Activated naive CD8-positive, alpha-beta T cell treated with anti-CD3 and anti-CD28 coated beads, Interleukin-2, amount 10 ng/mL, durations not matched to agents 7 days and 5 days (primary cell): ENCODE results near the gene CECR2. TPM values are rescaled to one million over a fixed set of nuclear protein-coding genes. Genes with fewer than 3 reads are reported as not detected.
A peak's percentile ranks its signal among the peaks of the same experiment; 100 is the strongest.
"Not testable (repeated sequence)": the region's sequence is repeated elsewhere in the genome, so short reads cannot be mapped to it uniquely, and the experiment has no call there.

Experiments
- ATAC-seq: fragments of 150-1000 bp; cut with Tn5 transposase; one replicate; pipeline ENCODE4 v1.10.0; 2021; ENCODE audit warnings: low read depth, moderate library complexity
- POLR2A ChIA-PET: fragments of 350-600 bp; sonication (Branson Sonifier 250); formaldehyde crosslinking; loops from one replicate; lab custom pipeline; 2021; ENCODE audit warnings: antibody characterized with exemption; lab: Charles Lee
- DNase-seq: peaks from one replicate; pipeline ENCODE4 v3.0.0; 2021
- H3K27ac Mint-ChIP-seq: one replicate; pipeline ENCODE4 v1.8.0; 2022; ENCODE audit warnings: mild to moderate bottlenecking, mixed read lengths
- H3K27me3 Mint-ChIP-seq: one replicate; pipeline ENCODE4 v1.8.0; 2022; ENCODE audit warnings: mild to moderate bottlenecking, moderate library complexity, mixed read lengths
- H3K36me3 Mint-ChIP-seq: one replicate; pipeline ENCODE4 v1.8.0; 2021; ENCODE audit warnings: mild to moderate bottlenecking, mixed read lengths
- H3K4me1 Mint-ChIP-seq: one replicate; pipeline ENCODE4 v1.8.0; 2021; ENCODE audit warnings: mixed read lengths
- H3K4me3 Mint-ChIP-seq: one replicate; pipeline ENCODE4 v1.8.0; 2022; ENCODE audit warnings: mild to moderate bottlenecking, moderate library complexity, mixed read lengths
- H3K9me3 Mint-ChIP-seq: one replicate; pipeline ENCODE4 v1.8.0; 2021; ENCODE audit warnings: mixed read lengths
- total RNA-seq, 2 experiments: library from RNA; stranded (reverse); gene quantifications; one replicate each; pipeline ENCODE4 v1.2.3, GENCODE V29; 2021

CECR2 gene
- total RNA-seq, 2 experiments from 2014 or later: 0.06 TPM; not detected in 1

GRCh38 chr22:17491090-17491640, 121.9 kb downstream of the CECR2 start:
- Mint-ChIP-seq H3K36me3 (no peaks in the 10 kb centered on the region), H3K4me1 (no peaks in the 10 kb centered on the region), H3K27me3 (peaks cover 8% of the 10 kb centered on the region), H3K27ac (no peak overlapping the region), H3K9me3 (no peaks in the 10 kb centered on the region), H3K4me3 (no peak overlapping the region)
- DNase-seq: no peak
- ATAC-seq: no peak
- POLR2A ChIA-PET: no interaction called here

- H3K27ac Mint-ChIP-seq: no peak overlapping the region
- H3K36me3 Mint-ChIP-seq: no peaks in the 10 kb centered on the region
- H3K9me3 Mint-ChIP-seq: no peaks in the 10 kb centered on the region
- H3K4me3 Mint-ChIP-seq: no peak overlapping the region
- H3K27me3 Mint-ChIP-seq: peaks cover 8% of the 10 kb centered on the region
- ATAC-seq (no peak), DNase-seq (no peak)
- POLR2A ChIA-PET: no interaction called here
- H3K4me1 Mint-ChIP-seq: no peaks in the 10 kb centered on the region
These were observed 123.0 kb downstream of the CECR2 start for GRCh38 chr22:17492247-17492646.

- no peak overlapping the region for H3K27ac Mint-ChIP-seq
- H3K27me3 Mint-ChIP-seq: peaks cover 8% of the 10 kb centered on the region
- DNase-seq (no peak), ATAC-seq (no peak)
- no peaks in the 10 kb centered on the region for H3K4me1 Mint-ChIP-seq
- no peaks in the 10 kb centered on the region for H3K36me3 Mint-ChIP-seq
- POLR2A ChIA-PET: no interaction called here
- no peak overlapping the region for H3K4me3 Mint-ChIP-seq
- no peaks in the 10 kb centered on the region for H3K9me3 Mint-ChIP-seq
These were observed 124.2 kb downstream of the CECR2 start for GRCh38 chr22:17493419-17493981.

GRCh38 chr22:17496841-17497240, 127.6 kb downstream of the CECR2 start:
- no peak overlapping the region for H3K27ac Mint-ChIP-seq
- no peaks in the 10 kb centered on the region for H3K9me3 Mint-ChIP-seq
- no peak for ATAC-seq
- peaks cover 9% of the 10 kb centered on the region for H3K27me3 Mint-ChIP-seq
- no peak overlapping the region for H3K4me3 Mint-ChIP-seq
- POLR2A ChIA-PET: no interaction called here
- peaks cover 1% of the 10 kb centered on the region for H3K4me1 Mint-ChIP-seq
- no peaks in the 10 kb centered on the region for H3K36me3 Mint-ChIP-seq
- no peak for DNase-seq

GRCh38 chr22:17501679-17502285, 132.5 kb downstream of the CECR2 start:
- peaks cover 8% of the 10 kb centered on the region for H3K27me3 Mint-ChIP-seq
- DNase-seq (no peak), ATAC-seq (peak; percentile 68)
- H3K4me1 Mint-ChIP-seq: peaks cover 1% of the 10 kb centered on the region
- H3K9me3 Mint-ChIP-seq: no peaks in the 10 kb centered on the region
- H3K36me3 Mint-ChIP-seq: no peaks in the 10 kb centered on the region
- no peak overlapping the region for H3K4me3 Mint-ChIP-seq
- no peak overlapping the region for H3K27ac Mint-ChIP-seq
- POLR2A ChIA-PET: interaction anchor here (0.7 to 1.4 kb wide), 3 partner anchors 327 to 426 kb away, joined by 3 to 10 read pairs (median 5); no protein-coding TSS in a partner anchor

- no peaks in the 10 kb centered on the region for H3K36me3 Mint-ChIP-seq
- no peaks in the 10 kb centered on the region for H3K9me3 Mint-ChIP-seq
- ATAC-seq: no peak
- H3K4me3 Mint-ChIP-seq: no peak overlapping the region
- POLR2A ChIA-PET: no interaction called here
- H3K27ac Mint-ChIP-seq: no peak overlapping the region
- no peaks in the 10 kb centered on the region for H3K4me1 Mint-ChIP-seq
- peaks cover 16% of the 10 kb centered on the region for H3K27me3 Mint-ChIP-seq
- no peak for DNase-seq
These were observed 138.8 kb downstream of the CECR2 start for GRCh38 chr22:17508110-17508509.

- no peaks in the 10 kb centered on the region for H3K4me1 Mint-ChIP-seq
- POLR2A ChIA-PET: no interaction called here
- ATAC-seq (no peak), DNase-seq (no peak)
- H3K9me3 Mint-ChIP-seq: no peaks in the 10 kb centered on the region
- H3K36me3 Mint-ChIP-seq: no peaks in the 10 kb centered on the region
- peaks cover 18% of the 10 kb centered on the region for H3K27me3 Mint-ChIP-seq
- H3K4me3 Mint-ChIP-seq: no peak overlapping the region
- no peak overlapping the region for H3K27ac Mint-ChIP-seq
These were observed 143.7 kb downstream of the CECR2 start for GRCh38 chr22:17512960-17513359.

GRCh38 chr22:17513612-17514011, 144.4 kb downstream of the CECR2 start:
- Mint-ChIP-seq H3K36me3 (no peaks in the 10 kb centered on the region), H3K27ac (no peak overlapping the region), H3K4me3 (no peak overlapping the region), H3K4me1 (no peaks in the 10 kb centered on the region), H3K9me3 (no peaks in the 10 kb centered on the region), H3K27me3 (peaks cover 19% of the 10 kb centered on the region)
- ATAC-seq (no peak), DNase-seq (no peak)
- POLR2A ChIA-PET: no interaction called here

- DNase-seq (no peak), ATAC-seq (no peak)
- no peaks in the 10 kb centered on the region for H3K36me3 Mint-ChIP-seq
- peaks cover 23% of the 10 kb centered on the region for H3K27me3 Mint-ChIP-seq
- no peaks in the 10 kb centered on the region for H3K9me3 Mint-ChIP-seq
- no peaks in the 10 kb centered on the region for H3K4me1 Mint-ChIP-seq
- H3K27ac Mint-ChIP-seq: no peak overlapping the region
- POLR2A ChIA-PET: no interaction called here
- H3K4me3 Mint-ChIP-seq: no peak overlapping the region
These were observed 144.8 kb downstream of the CECR2 start for GRCh38 chr22:17514084-17514483.

- POLR2A ChIA-PET: no interaction called here
- Mint-ChIP-seq H3K4me3 (no peak overlapping the region), H3K9me3 (no peaks in the 10 kb centered on the region), H3K27ac (no peak overlapping the region), H3K36me3 (no peaks in the 10 kb centered on the region), H3K27me3 (peaks cover 23% of the 10 kb centered on the region), H3K4me1 (no peaks in the 10 kb centered on the region)
- ATAC-seq (no peak), DNase-seq (no peak)
These were observed 149.1 kb downstream of the CECR2 start for GRCh38 chr22:17518406-17518805.

- not testable (repeated sequence) for ATAC-seq, DNase-seq, H3K4me1 Mint-ChIP-seq, H3K27ac Mint-ChIP-seq, H3K4me3 Mint-ChIP-seq, H3K36me3 Mint-ChIP-seq, H3K9me3 Mint-ChIP-seq
- POLR2A ChIA-PET: interaction anchor here (0.7 kb wide), 1 partner anchor 237 kb away, joined by 3 read pairs; no protein-coding TSS in a partner anchor
- H3K27me3 Mint-ChIP-seq: peaks cover 27% of the 10 kb centered on the region
These were observed 152.7 kb downstream of the CECR2 start for GRCh38 chr22:17521971-17522370.

GRCh38 chr22:17523925-17524324, 154.7 kb downstream of the CECR2 start:
- no peak for DNase-seq
- Mint-ChIP-seq H3K4me1 (peaks cover 3% of the 10 kb centered on the region), H3K27ac (no peak overlapping the region), H3K27me3 (peaks cover 25% of the 10 kb centered on the region), H3K9me3 (no peaks in the 10 kb centered on the region), H3K4me3 (no peak overlapping the region), H3K36me3 (no peaks in the 10 kb centered on the region)
- POLR2A ChIA-PET: interaction anchor here (0.6 kb wide), 1 partner anchor 560 kb away, joined by 3 read pairs; no protein-coding TSS in a partner anchor
- ATAC-seq: no peak

- POLR2A ChIA-PET: no interaction called here
These were observed 167.0 kb downstream of the CECR2 start for GRCh38 chr22:17536269-17536668.

GRCh38 chr22:17537155-17537554, 167.9 kb downstream of the CECR2 start:
- no peak for ATAC-seq
- Mint-ChIP-seq H3K4me1 (no peaks in the 10 kb centered on the region), H3K4me3 (no peak overlapping the region), H3K9me3 (no peaks in the 10 kb centered on the region), H3K27ac (no peak overlapping the region), H3K27me3 (peaks cover 3% of the 10 kb centered on the region), H3K36me3 (no peaks in the 10 kb centered on the region)
- DNase-seq: no peak
- POLR2A ChIA-PET: no interaction called here

More at GRCh38 chr22:17536269-17536668, 167.0 kb downstream of the CECR2 start:
- DNase-seq (no peak), ATAC-seq (no peak)
- H3K4me3 Mint-ChIP-seq: no peak overlapping the region
- H3K36me3 Mint-ChIP-seq: no peaks in the 10 kb centered on the region
- peaks cover 2% of the 10 kb centered on the region for H3K27me3 Mint-ChIP-seq
- H3K27ac Mint-ChIP-seq: no peak overlapping the region
- H3K9me3 Mint-ChIP-seq: no peaks in the 10 kb centered on the region
- no peaks in the 10 kb centered on the region for H3K4me1 Mint-ChIP-seq
